ENCODE data around the gene ANTXR2. TPM values are rescaled to one million over a fixed set of nuclear protein-coding genes. Genes with fewer than 3 reads are reported as not detected.

The ANTXR2 gene
- total and polyA plus RNA-seq, 2 of the 13 experiments (the other 11 are each of a cell fraction or from before 2014, with no cell fraction given) = 4.6 to 14.5 TPM

DNA sequence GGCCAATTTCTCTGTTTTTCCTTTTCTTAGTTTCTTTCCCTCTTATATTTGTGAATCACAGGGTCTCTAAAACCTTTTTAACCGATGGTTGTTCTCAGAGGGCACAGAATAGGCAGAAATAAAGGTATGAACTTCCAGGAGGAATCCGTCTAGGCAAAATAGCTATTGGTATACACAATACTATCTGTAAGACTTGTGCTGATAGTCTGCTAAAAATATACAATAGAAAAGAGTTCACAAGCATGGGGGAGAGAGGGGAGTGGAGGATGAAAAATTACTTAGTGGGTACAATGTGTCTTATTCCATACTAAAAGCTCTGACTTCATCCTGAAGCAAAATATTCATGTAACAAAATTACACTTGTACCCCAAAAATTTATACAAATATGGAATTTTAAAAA is 30.2 kb downstream of the ANTXR2 start (continued):
- TF ChIP-seq, protein P1, sequence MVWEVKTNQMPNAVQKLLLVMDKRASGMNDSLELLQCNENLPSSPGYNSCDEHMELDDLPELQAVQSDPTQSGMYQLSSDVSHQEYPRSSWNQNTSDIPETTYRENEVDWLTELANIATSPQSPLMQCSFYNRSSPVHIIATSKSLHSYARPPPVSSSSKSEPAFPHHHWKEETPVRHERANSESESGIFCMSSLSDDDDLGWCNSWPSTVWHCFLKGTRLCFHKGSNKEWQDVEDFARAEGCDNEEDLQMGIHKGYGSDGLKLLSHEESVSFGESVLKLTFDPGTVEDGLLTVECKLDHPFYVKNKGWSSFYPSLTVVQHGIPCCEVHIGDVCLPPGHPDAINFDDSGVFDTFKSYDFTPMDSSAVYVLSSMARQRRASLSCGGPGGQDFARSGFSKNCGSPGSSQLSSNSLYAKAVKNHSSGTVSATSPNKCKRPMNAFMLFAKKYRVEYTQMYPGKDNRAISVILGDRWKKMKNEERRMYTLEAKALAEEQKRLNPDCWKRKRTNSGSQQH (CRISPR knock-in tag; IDR thresholded peaks at IDR 0.05; ENCODE audit: low read depth) = no peak
- no peak for TF ChIP-seq ZFP36L2 (CRISPR knock-in tag; IDR thresholded peaks at IDR 0.05)
- no peak for TF ChIP-seq BRD4 (CRISPR knock-in tag; IDR thresholded peaks at IDR 0.05)

DNA sequence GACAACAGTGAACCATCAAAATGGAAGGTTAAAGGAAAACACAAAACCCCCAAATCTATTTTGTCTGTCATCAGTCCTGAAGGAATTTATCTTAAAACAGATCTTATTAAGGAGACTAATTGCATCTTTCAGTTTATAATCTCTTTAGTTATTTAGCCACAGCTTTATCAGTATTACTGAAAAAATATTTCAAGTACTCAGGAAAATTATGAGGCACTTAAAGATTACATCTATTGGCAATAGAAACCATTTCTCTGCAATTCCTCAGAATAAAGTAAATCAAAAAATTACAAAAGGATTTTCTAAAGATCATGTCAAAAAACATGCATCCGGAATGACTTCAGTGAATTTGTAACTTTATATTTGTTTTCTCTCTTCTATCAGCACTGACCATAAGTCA is 35.2 kb downstream of the ANTXR2 start:
- no peaks in the 10 kb centered on the region for H3K36me3 ChIP-seq (replicated peaks in 1 of 2; ENCODE audit: control insufficient read depth in 1 of 2, insufficient read depth in 2 of 2, low read length in 2 of 2)
- ATAC-seq = no peak
- peaks cover 10% of the 10 kb centered on the region for H3K4me1 ChIP-seq (ENCODE audit: insufficient read depth, low read length)
- no peak overlapping the region for H3K4me3 ChIP-seq (replicated peaks in 1 of 3; ENCODE audit: insufficient read depth in 1 of 3, low read depth in 2 of 3, low read length in 3 of 3)
- H3K79me2 ChIP-seq (ENCODE audit: insufficient read depth, low read length) = no peaks in the 10 kb centered on the region
- POLR2A ChIA-PET = no interaction called here
- 91% methylated on average over 1 of the region's 1 CpG for WGBS (ENCODE audit: low lambda C conversion rate)
- no peaks in the 10 kb centered on the region for H4K20me1 ChIP-seq (ENCODE audit: insufficient read depth, low read length)
- CTCF ChIA-PET (ENCODE audit: low intra/inter-chr PET ratio, low total read pairs) = no interaction called here
- no peak for DNase-seq (ENCODE audit: low spot score)
- no peaks in the 10 kb centered on the region for H3K27me3 ChIP-seq (ENCODE audit: control insufficient read depth in 1 of 2, insufficient read depth in 2 of 2, low read length in 2 of 2)
- BruUV-seq (replicated peaks) = no TSS peak
- H2AFZ ChIP-seq (ENCODE audit: low read length) = no peak overlapping the region
- no peak overlapping the region for H3K4me2 ChIP-seq (ENCODE audit: low read depth, low read length)
- in situ Hi-C loops (cut with HindIII; ENCODE audit: extremely low pct_ligation_motif_present, low pct_unique_long_range_greater_than_20kb) = no loop called here
- intact Hi-C loops (cut with micrococcal nuclease; ENCODE audit: unreplicated experiment) = no loop called here
- H3K9ac ChIP-seq (ENCODE audit: insufficient read depth, low read depth, low read length) = no peak overlapping the region
- no peaks in the 10 kb centered on the region for H3K9me3 ChIP-seq (ENCODE audit: low read length)
- no peak for FAIRE-seq
- H3K27ac ChIP-seq (ENCODE audit: extremely low read length, insufficient read depth, low read length) = no peak overlapping the region
- TF ChIP-seq, protein P2, sequence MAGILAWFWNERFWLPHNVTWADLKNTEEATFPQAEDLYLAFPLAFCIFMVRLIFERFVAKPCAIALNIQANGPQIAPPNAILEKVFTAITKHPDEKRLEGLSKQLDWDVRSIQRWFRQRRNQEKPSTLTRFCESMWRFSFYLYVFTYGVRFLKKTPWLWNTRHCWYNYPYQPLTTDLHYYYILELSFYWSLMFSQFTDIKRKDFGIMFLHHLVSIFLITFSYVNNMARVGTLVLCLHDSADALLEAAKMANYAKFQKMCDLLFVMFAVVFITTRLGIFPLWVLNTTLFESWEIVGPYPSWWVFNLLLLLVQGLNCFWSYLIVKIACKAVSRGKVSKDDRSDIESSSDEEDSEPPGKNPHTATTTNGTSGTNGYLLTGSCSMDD (CRISPR knock-in tag; IDR thresholded peaks at IDR 0.05) = no peak
- TF ChIP-seq, protein P3, sequence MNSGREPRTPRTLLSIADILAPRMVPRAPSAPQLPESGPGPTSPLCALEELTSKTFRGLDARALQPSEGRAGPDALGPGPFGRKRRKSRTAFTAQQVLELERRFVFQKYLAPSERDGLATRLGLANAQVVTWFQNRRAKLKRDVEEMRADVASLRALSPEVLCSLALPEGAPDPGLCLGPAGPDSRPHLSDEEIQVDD (CRISPR knock-in tag; IDR thresholded peaks at IDR 0.05; ENCODE audit: borderline replicate concordance) = no peak
- no peak for TF ChIP-seq SMAD1 (CRISPR knock-in tag; IDR thresholded peaks at IDR 0.05; ENCODE audit: borderline replicate concordance, low read depth)
- TF ChIP-seq, protein P4, sequence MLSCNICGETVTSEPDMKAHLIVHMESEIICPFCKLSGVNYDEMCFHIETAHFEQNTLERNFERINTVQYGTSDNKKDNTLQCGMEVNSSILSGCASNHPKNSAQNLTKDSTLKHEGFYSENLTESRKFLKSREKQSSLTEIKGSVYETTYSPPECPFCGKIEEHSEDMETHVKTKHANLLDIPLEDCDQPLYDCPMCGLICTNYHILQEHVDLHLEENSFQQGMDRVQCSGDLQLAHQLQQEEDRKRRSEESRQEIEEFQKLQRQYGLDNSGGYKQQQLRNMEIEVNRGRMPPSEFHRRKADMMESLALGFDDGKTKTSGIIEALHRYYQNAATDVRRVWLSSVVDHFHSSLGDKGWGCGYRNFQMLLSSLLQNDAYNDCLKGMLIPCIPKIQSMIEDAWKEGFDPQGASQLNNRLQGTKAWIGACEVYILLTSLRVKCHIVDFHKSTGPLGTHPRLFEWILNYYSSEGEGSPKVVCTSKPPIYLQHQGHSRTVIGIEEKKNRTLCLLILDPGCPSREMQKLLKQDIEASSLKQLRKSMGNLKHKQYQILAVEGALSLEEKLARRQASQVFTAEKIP (CRISPR knock-in tag; IDR thresholded peaks at IDR 0.05; ENCODE audit: borderline replicate concordance) = no peak
- TF ChIP-seq ETV5 (CRISPR knock-in tag; IDR thresholded peaks at IDR 0.05; ENCODE audit: borderline replicate concordance) = no peak
- TF ChIP-seq KLF16 (CRISPR knock-in tag; IDR thresholded peaks at IDR 0.05) = no peak
- TF ChIP-seq, protein P5, sequence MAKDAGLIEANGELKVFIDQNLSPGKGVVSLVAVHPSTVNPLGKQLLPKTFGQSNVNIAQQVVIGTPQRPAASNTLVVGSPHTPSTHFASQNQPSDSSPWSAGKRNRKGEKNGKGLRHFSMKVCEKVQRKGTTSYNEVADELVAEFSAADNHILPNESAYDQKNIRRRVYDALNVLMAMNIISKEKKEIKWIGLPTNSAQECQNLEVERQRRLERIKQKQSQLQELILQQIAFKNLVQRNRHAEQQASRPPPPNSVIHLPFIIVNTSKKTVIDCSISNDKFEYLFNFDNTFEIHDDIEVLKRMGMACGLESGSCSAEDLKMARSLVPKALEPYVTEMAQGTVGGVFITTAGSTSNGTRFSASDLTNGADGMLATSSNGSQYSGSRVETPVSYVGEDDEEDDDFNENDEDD (CRISPR knock-in tag; IDR thresholded peaks at IDR 0.05; ENCODE audit: borderline replicate concordance) = no peak
- TF ChIP-seq, protein P6, sequence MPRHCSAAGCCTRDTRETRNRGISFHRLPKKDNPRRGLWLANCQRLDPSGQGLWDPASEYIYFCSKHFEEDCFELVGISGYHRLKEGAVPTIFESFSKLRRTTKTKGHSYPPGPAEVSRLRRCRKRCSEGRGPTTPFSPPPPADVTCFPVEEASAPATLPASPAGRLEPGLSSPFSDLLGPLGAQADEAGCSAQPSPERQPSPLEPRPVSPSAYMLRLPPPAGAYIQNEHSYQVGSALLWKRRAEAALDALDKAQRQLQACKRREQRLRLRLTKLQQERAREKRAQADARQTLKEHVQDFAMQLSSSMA (CRISPR knock-in tag; IDR thresholded peaks at IDR 0.05) = no peak
- no peak for TF ChIP-seq CBFB (CRISPR knock-in tag; IDR thresholded peaks at IDR 0.05)
- TF ChIP-seq POGZ (CRISPR knock-in tag; IDR thresholded peaks at IDR 0.05) = no peak
- TF ChIP-seq ZNF460 (CRISPR knock-in tag; IDR thresholded peaks at IDR 0.05; ENCODE audit: borderline replicate concordance) = no peak
- TF ChIP-seq, protein P7, sequence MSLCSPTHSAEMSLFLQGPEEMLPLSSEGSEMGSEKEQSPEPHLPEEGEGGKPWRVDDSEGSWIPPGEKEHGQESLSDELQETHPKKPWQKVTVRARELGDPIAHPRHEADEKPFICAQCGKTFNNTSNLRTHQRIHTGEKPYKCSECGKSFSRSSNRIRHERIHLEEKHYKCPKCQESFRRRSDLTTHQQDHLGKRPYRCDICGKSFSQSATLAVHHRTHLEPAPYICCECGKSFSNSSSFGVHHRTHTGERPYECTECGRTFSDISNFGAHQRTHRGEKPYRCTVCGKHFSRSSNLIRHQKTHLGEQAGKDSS (CRISPR knock-in tag; IDR thresholded peaks at IDR 0.05; ENCODE audit: borderline replicate concordance, low read depth) = no peak
- TF ChIP-seq ZNF468 (CRISPR knock-in tag; IDR thresholded peaks at IDR 0.05) = no peak

Data from HepG2 (cell line).